Pericardium fibroblast (primary cell): ENCODE measurements around the gene TXNDC15. TPM values are rescaled to one million over a fixed set of nuclear protein-coding genes. Genes with fewer than 3 reads are reported as not detected.

Experiments used
- total RNA-seq: library from RNA; depleted of rRNA; stranded (reverse); fragments of >200 nt; gene quantifications from 2 replicates; pipeline ENCODE4 v1.2.3, GENCODE V29; 2015

The TXNDC15 gene
- total RNA-seq, result 78.8 and 94.9 TPM in 2 replicates

GRCh38 chr5:134873987-134874830, at the start of gene TXNDC15:
TSS of gene TXNDC15 (plus strand) at chr5:134874371. CDS start at chr5:134874428, 57 bp downstream.

GRCh38 chr5:134845852-134846640, 28.1 kb upstream of the TXNDC15 start, which contains the start of gene C5orf24:
TSS of gene C5orf24 (plus strand) at chr5:134845968. CDS start at chr5:134854901, 8,933 bp downstream.

GRCh38 chr5:134904610-134905245, 30.6 kb downstream of the TXNDC15 start, which contains the start of gene PCBD2:
TSS of gene PCBD2 (plus strand) at chr5:134905131. CDS start at chr5:134905140, 9 bp downstream.

Other genes starting within 250 kb of the TXNDC15 start
- gene SAR1B, start 241.5 kb upstream of the TXNDC15 start, total RNA-seq, result 20.2 and 28.6 TPM in 2 replicates
- 13.7 and 16.5 TPM in 2 replicates for gene SEC24A, start 225.6 kb upstream of the TXNDC15 start, total RNA-seq
- 23.9 and 42.6 TPM in 2 replicates for gene CAMLG, start 135.8 kb upstream of the TXNDC15 start, total RNA-seq
- gene DDX46, start 115.6 kb upstream of the TXNDC15 start, total RNA-seq, result 14.6 and 27.6 TPM in 2 replicates
- gene C5orf24, start 28.4 kb upstream of the TXNDC15 start, total RNA-seq, result 30.3 and 35.7 TPM in 2 replicates
- 2.0 TPM in 2 replicates for gene PCBD2, start 30.8 kb downstream of the TXNDC15 start, total RNA-seq
- gene CATSPER3, start 93.5 kb downstream of the TXNDC15 start, total RNA-seq, result not detected in 2 replicates
- gene PITX1, start 159.9 kb downstream of the TXNDC15 start, total RNA-seq, result 0.17 and 11.6 TPM in 2 replicates